Neural crest cell (in vitro differentiated cells): Measurements from ENCODE around the gene TYMP. TPM values are rescaled to one million over a fixed set of nuclear protein-coding genes. Genes with fewer than 3 reads are reported as not detected.

Experiments used
- DNase-seq: peaks from one replicate; pipeline ENCODE4 v3.0.0; 2021; ENCODE audit warnings: low read depth, mixed read lengths, low spot score
- H3K27ac Mint-ChIP-seq: one replicate; pipeline ENCODE4 v1.8.0; 2021; ENCODE audit warnings: mild to moderate bottlenecking, mixed read lengths; ENCODE audit not compliant: unreplicated experiment
- H3K27me3 Mint-ChIP-seq: 2 replicates; pipeline ENCODE4 v1.8.0; 2021; ENCODE audit warnings: low read depth, mild to moderate bottlenecking, mixed read lengths
- H3K36me3 Mint-ChIP-seq: 2 replicates; pipeline ENCODE4 v1.8.0; 2021; ENCODE audit warnings: low read depth, mild to moderate bottlenecking, mixed read lengths
- H3K4me1 Mint-ChIP-seq: 2 replicates; pipeline ENCODE4 v1.8.0; 2021; ENCODE audit warnings: mixed read lengths
- H3K4me3 Mint-ChIP-seq: one replicate; pipeline ENCODE4 v1.8.0; 2021; ENCODE audit warnings: mild to moderate bottlenecking, mixed read lengths
- H3K9me3 Mint-ChIP-seq: 2 replicates; pipeline ENCODE4 v1.8.0; 2021; ENCODE audit warnings: mixed read lengths
- total RNA-seq: library from RNA; stranded (reverse); gene quantifications from 2 replicates; pipeline ENCODE4 v1.2.1, GENCODE V29; 2021
- TF ChIP-seq, protein P1 (sequence below): fragments of 200-600 bp; sonication (generic); conservative IDR thresholded peaks from 2 replicates; pipeline ENCODE4 v1.5.0; 2021; ENCODE audit warnings: antibody characterized with exemption, mild to moderate bottlenecking

The TYMP gene
- total RNA-seq, 1 donor from 2014 or later = 0.86 TPM

DNA sequence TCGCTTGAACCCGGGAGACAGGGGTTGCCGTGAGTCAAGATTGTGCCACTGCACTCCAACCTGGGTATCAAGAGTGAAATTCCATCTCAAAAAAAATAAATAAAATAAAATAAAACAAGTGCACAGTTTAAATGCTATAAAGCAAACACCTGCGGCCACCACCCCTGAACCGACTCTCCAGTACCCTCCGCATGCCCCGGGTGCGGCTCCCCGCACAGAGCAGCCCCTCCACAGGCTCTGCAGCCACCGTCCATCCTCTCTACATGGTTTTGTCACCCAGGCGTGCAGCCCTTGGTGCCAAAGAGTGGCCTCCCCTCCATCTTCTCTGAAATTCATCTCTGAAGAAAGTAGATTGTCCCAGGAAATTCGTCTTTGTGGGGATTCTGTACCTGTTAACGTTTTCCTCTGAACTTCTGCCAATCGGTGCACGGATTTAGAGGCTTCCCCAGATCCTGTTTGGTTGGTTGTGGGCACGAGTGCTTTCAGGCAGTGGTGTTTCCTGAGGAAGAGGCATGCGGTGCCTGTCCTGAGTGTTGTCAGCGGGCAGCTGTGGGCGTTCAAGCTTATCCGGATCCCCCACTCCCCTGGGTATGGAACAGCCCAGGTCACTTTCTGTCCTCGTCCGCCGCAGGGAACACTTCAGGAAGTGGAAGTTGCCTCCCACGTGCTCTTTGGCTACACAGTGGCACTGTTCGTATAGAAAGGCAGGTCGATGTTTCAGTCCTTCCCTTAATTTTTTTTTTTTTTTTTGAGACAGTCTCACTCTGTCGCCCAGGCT, 39.1 kb downstream of the TYMP start:
- no peaks in the 10 kb centered on the region for H3K4me1 Mint-ChIP-seq
- H3K27me3 Mint-ChIP-seq = peaks cover 3% of the 10 kb centered on the region
- no peak overlapping the region for H3K4me3 Mint-ChIP-seq
- no peak for DNase-seq
- H3K27ac Mint-ChIP-seq = no peak overlapping the region
- H3K36me3 Mint-ChIP-seq = no peaks in the 10 kb centered on the region
- TF ChIP-seq, protein P1, sequence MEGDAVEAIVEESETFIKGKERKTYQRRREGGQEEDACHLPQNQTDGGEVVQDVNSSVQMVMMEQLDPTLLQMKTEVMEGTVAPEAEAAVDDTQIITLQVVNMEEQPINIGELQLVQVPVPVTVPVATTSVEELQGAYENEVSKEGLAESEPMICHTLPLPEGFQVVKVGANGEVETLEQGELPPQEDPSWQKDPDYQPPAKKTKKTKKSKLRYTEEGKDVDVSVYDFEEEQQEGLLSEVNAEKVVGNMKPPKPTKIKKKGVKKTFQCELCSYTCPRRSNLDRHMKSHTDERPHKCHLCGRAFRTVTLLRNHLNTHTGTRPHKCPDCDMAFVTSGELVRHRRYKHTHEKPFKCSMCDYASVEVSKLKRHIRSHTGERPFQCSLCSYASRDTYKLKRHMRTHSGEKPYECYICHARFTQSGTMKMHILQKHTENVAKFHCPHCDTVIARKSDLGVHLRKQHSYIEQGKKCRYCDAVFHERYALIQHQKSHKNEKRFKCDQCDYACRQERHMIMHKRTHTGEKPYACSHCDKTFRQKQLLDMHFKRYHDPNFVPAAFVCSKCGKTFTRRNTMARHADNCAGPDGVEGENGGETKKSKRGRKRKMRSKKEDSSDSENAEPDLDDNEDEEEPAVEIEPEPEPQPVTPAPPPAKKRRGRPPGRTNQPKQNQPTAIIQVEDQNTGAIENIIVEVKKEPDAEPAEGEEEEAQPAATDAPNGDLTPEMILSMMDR = no peak
- no peaks in the 10 kb centered on the region for H3K9me3 Mint-ChIP-seq

DNA sequence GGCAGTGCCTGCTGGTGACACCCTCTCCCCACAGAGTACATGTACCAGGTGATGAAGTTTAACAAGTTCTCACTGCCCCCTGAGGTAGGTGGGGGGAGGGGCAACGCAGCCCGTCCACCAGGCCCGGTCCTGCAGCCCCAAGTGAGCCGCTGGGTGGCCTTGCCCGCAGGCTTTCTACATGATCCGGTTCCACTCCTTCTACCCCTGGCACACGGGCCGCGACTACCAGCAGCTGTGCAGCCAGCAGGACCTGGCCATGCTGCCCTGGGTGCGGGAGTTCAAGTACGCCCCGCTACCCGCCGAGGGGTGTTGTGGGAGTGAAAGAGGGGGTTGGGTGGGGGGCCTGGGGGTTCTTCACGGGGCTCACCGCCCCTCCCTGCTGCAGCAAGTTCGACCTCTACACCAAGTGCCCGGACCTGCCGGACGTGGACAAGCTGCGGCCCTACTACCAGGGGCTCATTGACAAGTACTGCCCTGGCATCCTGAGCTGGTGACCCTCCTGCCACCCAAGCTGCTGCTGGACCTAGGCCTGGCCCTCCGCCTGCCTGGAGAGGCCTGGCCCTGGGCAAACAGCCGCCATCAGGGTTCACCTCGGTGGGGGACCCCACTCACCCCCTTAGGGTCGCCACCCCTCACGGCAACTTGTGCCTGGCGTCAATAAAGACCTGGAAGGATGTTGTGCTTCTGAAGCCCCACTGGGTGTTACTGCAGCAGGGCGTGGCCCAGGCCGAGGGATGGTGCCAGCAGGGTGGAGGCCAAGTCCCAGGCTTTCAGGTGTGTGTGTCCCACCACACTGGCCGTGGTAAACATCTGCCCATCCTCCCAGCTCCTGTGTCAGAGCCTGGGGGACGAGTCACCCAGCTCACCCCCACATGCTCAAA, 40.2 kb downstream of the TYMP start:
- DNase-seq = no peak
- TF ChIP-seq, protein P1 = no peak
- Mint-ChIP-seq H3K27ac (no peak overlapping the region), H3K27me3 (peaks cover 3% of the 10 kb centered on the region), H3K9me3 (no peaks in the 10 kb centered on the region), H3K4me3 (no peak overlapping the region), H3K4me1 (no peaks in the 10 kb centered on the region), H3K36me3 (no peaks in the 10 kb centered on the region)

DNA sequence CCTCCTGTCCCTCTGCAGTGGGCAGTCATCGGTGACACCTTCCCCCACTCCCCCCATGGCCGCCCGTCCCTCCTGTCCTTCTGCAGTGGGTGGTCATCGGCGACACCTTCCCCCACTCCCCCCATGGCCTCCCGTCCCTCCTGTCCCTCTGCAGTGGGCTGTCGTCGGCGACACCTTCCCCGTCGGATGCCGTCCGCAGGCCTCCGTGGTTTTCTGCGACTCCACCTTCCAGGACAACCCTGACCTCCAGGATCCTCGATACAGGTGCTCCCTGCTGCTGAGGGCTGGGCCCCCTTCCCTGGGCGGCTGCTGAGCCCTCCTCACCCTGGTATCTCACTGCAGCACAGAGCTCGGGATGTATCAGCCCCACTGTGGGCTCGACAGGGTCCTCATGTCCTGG, 40.9 kb downstream of the TYMP start:
- Mint-ChIP-seq H3K9me3 (no peaks in the 10 kb centered on the region), H3K27ac (no peak overlapping the region), H3K36me3 (no peaks in the 10 kb centered on the region), H3K4me1 (no peaks in the 10 kb centered on the region), H3K4me3 (no peak overlapping the region), H3K27me3 (peaks cover 3% of the 10 kb centered on the region)
- TF ChIP-seq, protein P1 = no peak
- no peak for DNase-seq

DNA sequence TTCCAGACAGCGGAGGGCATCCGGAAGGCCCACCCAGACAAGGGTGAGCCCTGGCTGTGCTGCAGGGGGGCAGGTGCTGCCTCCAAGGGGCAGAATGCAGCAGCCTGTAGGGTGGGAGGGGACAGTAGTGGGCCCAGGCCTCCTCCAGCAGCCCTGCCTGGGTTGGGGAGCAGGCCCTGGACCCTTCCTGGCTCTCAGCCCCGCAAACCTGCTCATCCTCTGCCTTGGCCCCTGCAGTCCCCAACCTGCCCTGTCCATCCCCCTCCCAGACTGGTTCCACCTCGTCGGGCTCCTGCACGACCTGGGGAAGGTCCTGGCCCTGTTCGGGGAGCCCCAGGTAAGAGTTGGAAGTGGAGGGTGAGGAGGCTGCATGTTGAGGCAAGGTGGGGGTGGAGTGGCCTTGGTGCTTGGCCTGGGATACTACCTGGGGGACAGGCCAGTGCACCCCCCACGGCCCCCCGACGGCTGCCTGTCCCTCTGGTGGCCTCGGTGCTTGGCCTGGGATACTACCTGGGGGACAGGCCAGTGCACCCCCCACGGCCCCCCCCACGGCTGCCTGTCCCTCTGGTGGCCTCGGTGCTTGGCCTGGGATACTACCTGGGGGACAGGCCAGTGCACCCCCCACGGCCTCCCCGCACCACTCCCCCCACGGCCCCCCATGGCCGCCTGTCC, 41.7 kb downstream of the TYMP start:
- peaks cover 4% of the 10 kb centered on the region for H3K27me3 Mint-ChIP-seq
- no peak for DNase-seq
- no peaks in the 10 kb centered on the region for H3K4me1 Mint-ChIP-seq

More for the DNA sequence above, 41.7 kb downstream of the TYMP start:
- Mint-ChIP-seq H3K4me3 (no peak overlapping the region), H3K27ac (no peak overlapping the region), H3K36me3 (no peaks in the 10 kb centered on the region), H3K9me3 (no peaks in the 10 kb centered on the region)
- TF ChIP-seq, protein P1 = no peak
